ENCODE measurements around the gene PTPN9.
"Not testable (repeated sequence)": the region's sequence is repeated elsewhere in the genome, so short reads cannot be mapped to it uniquely, and the experiment has no call there.

PTPN9 gene

DNA sequence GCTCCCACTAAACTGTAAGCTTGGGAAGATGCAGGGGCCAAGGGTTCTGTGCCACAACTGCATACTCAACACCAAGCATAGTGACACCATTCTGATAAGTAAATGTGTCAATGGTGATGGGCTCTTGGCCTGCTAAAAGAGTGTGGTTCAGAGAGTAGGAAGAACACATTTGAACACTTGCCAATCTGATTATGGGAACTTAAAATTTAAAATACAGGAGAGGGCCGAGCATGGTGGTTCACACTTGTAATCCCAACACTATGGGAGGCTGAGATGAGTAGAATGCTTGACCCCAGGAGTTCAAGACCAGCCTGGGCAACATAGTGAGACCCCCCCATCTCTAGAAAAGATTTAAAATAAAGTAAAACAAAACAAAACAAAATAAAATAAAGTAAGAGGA lies 34.1 kb downstream of the PTPN9 start:
- in situ Hi-C loops (cut with HindIII; ENCODE audit: low sequenced_read_pairs), result no loop called here
- no peak overlapping the region for H3K4me3 ChIP-seq (ENCODE audit: low read depth, low read length)
- no peak for TF ChIP-seq CTCF (IDR thresholded peaks at IDR 0.05; ENCODE audit: low read depth, low read length, missing control alignments)
- DNase-seq (ENCODE audit: low read depth), result no peak

GRCh38 chr15:75544359-75544758 lies 34.8 kb downstream of the PTPN9 start:
- DNase-seq (ENCODE audit: low read depth), result no peak
- in situ Hi-C loops (cut with HindIII; ENCODE audit: low sequenced_read_pairs), result no loop called here
- no peak overlapping the region for H3K4me3 ChIP-seq (ENCODE audit: low read depth, low read length)
- TF ChIP-seq CTCF (IDR thresholded peaks at IDR 0.05; ENCODE audit: low read depth, low read length, missing control alignments), result no peak

- H3K4me3 ChIP-seq (ENCODE audit: low read depth, low read length); DNase-seq (ENCODE audit: low read depth); in situ Hi-C loops (cut with HindIII; ENCODE audit: low sequenced_read_pairs): not testable (repeated sequence)
These were observed 36.1 kb downstream of the PTPN9 start for GRCh38 chr15:75542949-75543545.

GRCh38 chr15:75542386-75542797 lies 36.7 kb downstream of the PTPN9 start:
- no peak overlapping the region for H3K4me3 ChIP-seq (ENCODE audit: low read depth, low read length)
- in situ Hi-C loops (cut with HindIII; ENCODE audit: low sequenced_read_pairs), result no loop called here
- TF ChIP-seq CTCF (IDR thresholded peaks at IDR 0.05; ENCODE audit: low read depth, low read length, missing control alignments), result no peak
- DNase-seq (ENCODE audit: low read depth), result no peak

GRCh38 chr15:75538376-75538775 lies 40.7 kb downstream of the PTPN9 start:
- DNase-seq (ENCODE audit: low read depth), result no peak
- in situ Hi-C loops (cut with HindIII; ENCODE audit: low sequenced_read_pairs), result no loop called here
- no peak overlapping the region for H3K4me3 ChIP-seq (ENCODE audit: low read depth, low read length)
- no peak for TF ChIP-seq CTCF (IDR thresholded peaks at IDR 0.05; ENCODE audit: low read depth, low read length, missing control alignments)

DNA sequence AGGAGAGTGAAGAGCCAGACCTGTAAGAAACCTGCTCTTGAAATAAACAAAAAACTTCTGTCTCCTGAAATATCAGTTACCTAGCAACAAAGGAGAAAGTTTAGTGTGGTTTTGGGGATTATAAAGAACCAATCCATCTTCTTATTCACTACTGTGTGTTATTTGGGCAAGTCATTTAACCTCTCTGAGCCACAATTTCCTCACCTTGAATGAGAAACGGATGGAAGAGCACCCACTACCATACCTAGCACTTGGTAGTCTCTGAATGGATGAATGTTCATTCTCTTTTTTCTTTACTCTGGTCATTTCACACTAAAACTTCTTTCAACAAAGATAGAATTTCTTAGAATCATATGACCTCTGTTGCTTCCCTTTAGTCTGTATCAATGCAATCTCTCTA lies 45.2 kb downstream of the PTPN9 start:
- TF ChIP-seq CTCF (IDR thresholded peaks at IDR 0.05; ENCODE audit: low read depth, low read length, missing control alignments), result no peak
- DNase-seq (ENCODE audit: low read depth), result no peak
- in situ Hi-C loops (cut with HindIII; ENCODE audit: low sequenced_read_pairs), result no loop called here
- H3K4me3 ChIP-seq (ENCODE audit: low read depth, low read length), result no peak overlapping the region

GRCh38 chr15:75532413-75533250 lies 46.5 kb downstream of the PTPN9 start:
- H3K4me3 ChIP-seq (ENCODE audit: low read depth, low read length), result no peak overlapping the region
- peak; percentile 77 for DNase-seq (ENCODE audit: low read depth)
- in situ Hi-C loops (cut with HindIII; ENCODE audit: low sequenced_read_pairs), result no loop called here
- TF ChIP-seq CTCF (IDR thresholded peaks at IDR 0.05; ENCODE audit: low read depth, low read length, missing control alignments), result peak; percentile 13
